H9 (cell line): ENCODE measurements around the gene IL1RAPL1. TPM values are rescaled to one million over a fixed set of nuclear protein-coding genes. Genes with fewer than 3 reads are reported as not detected.

Experiments used
- DNase-seq: peaks from one replicate; pipeline ENCODE4 v3.0.0-alpha.2; 2017
- H2AFZ ChIP-seq: one replicate; pipeline ENCODE4 v1.6.1; 2013; ENCODE audit warnings: mild to moderate bottlenecking, low read length, control low read depth, moderate library complexity
- H2AK5ac ChIP-seq: 2 replicates; pipeline ENCODE4 v1.6.1; 2013; ENCODE audit warnings: low read length, control low read depth, mixed read lengths; ENCODE audit not compliant: insufficient read length
- H2BK120ac ChIP-seq: one replicate; pipeline ENCODE4 v1.6.1; 2013; ENCODE audit warnings: low read depth, mild to moderate bottlenecking, low read length, control low read depth, inconsistent platforms; ENCODE audit not compliant: poor library complexity, severe bottlenecking
- H2BK12ac ChIP-seq: 2 replicates; pipeline ENCODE4 v1.6.1; 2013; ENCODE audit warnings: low read length, control low read depth, mixed read lengths, low read depth; ENCODE audit not compliant: insufficient read length
- H2BK15ac ChIP-seq: 2 replicates; pipeline ENCODE4 v1.6.1; 2013; ENCODE audit warnings: low read depth, low read length, control low read depth
- H2BK20ac ChIP-seq: one replicate; pipeline ENCODE4 v1.6.1; 2013; ENCODE audit warnings: low read depth, mild to moderate bottlenecking, low read length, control low read depth, inconsistent platforms; ENCODE audit not compliant: poor library complexity, severe bottlenecking
- H2BK5ac ChIP-seq: 2 replicates; pipeline ENCODE4 v1.6.1; 2013; ENCODE audit warnings: low read length, control low read depth, mixed read lengths; ENCODE audit not compliant: insufficient read length
- H3K14ac ChIP-seq: 2 replicates; pipeline ENCODE4 v1.6.1; 2013; ENCODE audit warnings: low read length, control low read depth; ENCODE audit not compliant: insufficient read depth
- H3K18ac ChIP-seq: 2 replicates; pipeline ENCODE4 v1.6.1; 2013; ENCODE audit warnings: low read depth, mild to moderate bottlenecking, mixed read lengths, low read length, control low read depth; ENCODE audit not compliant: insufficient read length
- H3K23ac ChIP-seq: 2 replicates; pipeline ENCODE4 v1.6.1; 2013; ENCODE audit warnings: low read length, control low read depth, mixed read lengths, low read depth; ENCODE audit not compliant: insufficient read length
- H3K23me2 ChIP-seq: 2 replicates; pipeline ENCODE4 v1.6.1; 2013; ENCODE audit warnings: low read depth, mild to moderate bottlenecking, mixed read lengths, low read length, control low read depth; ENCODE audit not compliant: insufficient read length, poor library complexity, severe bottlenecking
- H3K27ac ChIP-seq: 2 replicates; pipeline ENCODE4 v1.5.1; 2013; ENCODE audit warnings: low read length, control low read depth, mixed read lengths, low read depth; ENCODE audit not compliant: insufficient read length
- H3K27me3 ChIP-seq: 2 replicates; pipeline ENCODE4 v1.6.1; 2013; ENCODE audit warnings: low read length, control low read depth, inconsistent platforms; ENCODE audit not compliant: insufficient read depth
- H3K4ac ChIP-seq: 2 replicates; pipeline ENCODE4 v1.6.1; 2013; ENCODE audit warnings: low read depth, mild to moderate bottlenecking, control low read depth, inconsistent platforms, low read length, moderate library complexity
- H3K4me1 ChIP-seq: 2 replicates; pipeline ENCODE4 v1.6.1; 2013; ENCODE audit warnings: low read length, control low read depth, inconsistent platforms; ENCODE audit not compliant: insufficient read depth
- H3K4me2 ChIP-seq: 2 replicates; pipeline ENCODE4 v1.6.1; 2013; ENCODE audit warnings: low read length, control low read depth, mixed read lengths; ENCODE audit not compliant: insufficient read length, insufficient read depth
- H3K56ac ChIP-seq: 2 replicates; pipeline ENCODE4 v1.6.1; 2013; ENCODE audit warnings: low read depth, mild to moderate bottlenecking, mixed read lengths, low read length, control low read depth; ENCODE audit not compliant: insufficient read length
- H3K79me1 ChIP-seq: 2 replicates; pipeline ENCODE4 v1.6.1; 2013; ENCODE audit warnings: low read depth, mild to moderate bottlenecking, moderate library complexity, low read length, control low read depth, inconsistent platforms; ENCODE audit not compliant: insufficient read depth, poor library complexity, severe bottlenecking
- H3K79me2 ChIP-seq: 2 replicates; pipeline ENCODE4 v1.6.1; 2013; ENCODE audit warnings: low read length, control low read depth, inconsistent platforms; ENCODE audit not compliant: insufficient read depth
- H3K9ac ChIP-seq: 2 replicates; pipeline ENCODE4 v1.6.1; 2013; ENCODE audit warnings: low read length, control low read depth, mixed read lengths; ENCODE audit not compliant: insufficient read length; ENCODE audit errors: extremely low read depth
- H3K9me3 ChIP-seq: one replicate; pipeline ENCODE4 v1.6.1; 2013; ENCODE audit warnings: low read depth, low read length, inconsistent platforms; ENCODE audit not compliant: control insufficient read depth
- H3T11ph ChIP-seq: one replicate; pipeline ENCODE4 v1.6.1; 2013; ENCODE audit warnings: mild to moderate bottlenecking, low read length, control low read depth, inconsistent platforms
- H4K20me1 ChIP-seq: one replicate; pipeline ENCODE4 v1.6.1; 2013; ENCODE audit not compliant: control insufficient read depth, insufficient read length, insufficient read depth
- H4K5ac ChIP-seq: 2 replicates; pipeline ENCODE4 v1.6.1; 2013; ENCODE audit warnings: low read depth, mild to moderate bottlenecking, mixed read lengths, low read length, control low read depth; ENCODE audit not compliant: insufficient read length
- H4K8ac ChIP-seq: replicated peaks from 2 replicates; pipeline ENCODE4 v1.6.1; 2013; ENCODE audit warnings: low read length, control low read depth, mixed read lengths, low read depth; ENCODE audit not compliant: insufficient read length
- H4K91ac ChIP-seq: 2 replicates; pipeline ENCODE4 v1.6.1; 2013; ENCODE audit warnings: low read depth, mild to moderate bottlenecking, moderate library complexity, mixed read lengths, low read length, control low read depth; ENCODE audit not compliant: insufficient read length
- H3K27ac Mint-ChIP-seq, 3 experiments: 2 replicates in 2 of 3; 3 replicates in 1 of 3; pipeline ENCODE4 v1.8.0; 2020 to 2021; ENCODE audit warnings: mixed read lengths in 3 of 3, mild to moderate bottlenecking in 1 of 3, moderate library complexity in 1 of 3
- H3K27me3 Mint-ChIP-seq: 2 replicates; pipeline ENCODE4 v1.8.0; 2021; ENCODE audit warnings: low read depth, mild to moderate bottlenecking, moderate library complexity, mixed read lengths
- H3K36me3 Mint-ChIP-seq, 3 experiments: 2 replicates in 2 of 3; 3 replicates in 1 of 3; pipeline ENCODE4 v1.8.0; 2020 to 2021; ENCODE audit warnings: low read depth in 3 of 3, mixed read lengths in 3 of 3; ENCODE audit not compliant: insufficient read depth in 1 of 3
- H3K4me1 Mint-ChIP-seq, 2 experiments: 2 replicates each; pipeline ENCODE4 v1.8.0; 2020; ENCODE audit warnings: mixed read lengths in 2 of 2
- H3K4me3 Mint-ChIP-seq, 2 experiments: 2 replicates in 1 of 2; 3 replicates in 1 of 2; pipeline ENCODE4 v1.8.0; 2020 to 2021; ENCODE audit warnings: mild to moderate bottlenecking in 2 of 2, mixed read lengths in 2 of 2, moderate library complexity in 1 of 2
- H3K9me3 Mint-ChIP-seq, 2 experiments: 2 replicates in 1 of 2; 3 replicates in 1 of 2; pipeline ENCODE4 v1.8.0; 2020; ENCODE audit warnings: mild to moderate bottlenecking in 2 of 2, mixed read lengths in 2 of 2, moderate library complexity in 1 of 2
- CTCF ChIP-seq: fragments of 200-600 bp; sonication (generic); conservative IDR thresholded peaks from 3 replicates; pipeline ENCODE4 v1.8.0; 2021; ENCODE audit warnings: antibody characterized with exemption, mild to moderate bottlenecking
- WGBS: extraction: QIAGEN DNeasy Blood & Tissue Kit; methylation state at CpG from one replicate; pipeline ENCODE4 v1.1.7; 2013; ENCODE audit warnings: missing lambda C conversion rate, low lambda C conversion rate, mixed read lengths; ENCODE audit not compliant: insufficient read length; ENCODE audit errors: extremely low coverage; 5-methylcytosine and 5-hydroxymethylcytosine counted together
- total RNA-seq: library from RNA; stranded (reverse); gene quantifications from 2 replicates; pipeline ENCODE4 v1.2.1, GENCODE V29; 2021

Gene IL1RAPL1
- total RNA-seq, 1 experiment from 2014 or later: 0.31 TPM

DNA sequence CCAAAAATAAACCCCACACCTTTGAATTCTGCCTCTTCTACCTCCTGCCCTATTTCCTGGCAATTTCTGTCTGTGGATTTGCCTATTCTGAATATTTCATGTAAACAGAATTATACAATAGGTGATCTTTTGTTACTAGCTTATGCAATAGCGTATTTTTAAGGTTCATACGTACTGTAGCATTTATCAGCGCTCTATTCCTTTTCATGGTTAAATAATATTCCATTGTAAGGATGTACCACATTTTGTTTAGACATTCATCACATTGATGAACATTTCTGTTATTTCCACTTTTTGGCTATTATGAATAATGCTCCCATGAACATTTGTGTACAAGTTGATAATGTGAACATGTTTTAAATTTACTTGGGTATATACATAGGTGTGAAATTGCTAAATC lies 847.7 kb downstream of the IL1RAPL1 start:
- H3K23me2 ChIP-seq: no peaks in the 10 kb centered on the region
- no peaks in the 10 kb centered on the region for H3K27me3 ChIP-seq
- no peak overlapping the region for H2BK120ac ChIP-seq
- WGBS: no CpG with 5 or more reads among the region's 3 CpGs
- H3K4me2 ChIP-seq: no peak overlapping the region
- H4K91ac ChIP-seq: no peak overlapping the region
- H2BK12ac ChIP-seq: no peak overlapping the region
- no peak overlapping the region for H3K18ac ChIP-seq
- H4K8ac ChIP-seq: no peak overlapping the region
- no peak for TF ChIP-seq CTCF
- no peak overlapping the region for H3K56ac ChIP-seq
- H4K5ac ChIP-seq: no peak overlapping the region
- no peak overlapping the region for H2BK20ac ChIP-seq
- Mint-ChIP-seq H3K27me3 (peaks cover 2% of the 10 kb centered on the region; the same call in 1 of the 2 replicates), H3K9me3 (peaks cover 8 to 38% of the 10 kb centered on the region in 2 experiments), H3K4me1 (peaks cover 4% of the 10 kb centered on the region in 2 experiments; a peak in 1 of 4 replicates), H3K36me3 (peaks cover 0 to 8% (median 2%) of the 10 kb centered on the region in 3 experiments; a peak in 2 of 7 replicates), H3K4me3 (no peak overlapping the region), H3K27ac (no peak overlapping the region)
- no peaks in the 10 kb centered on the region for H4K20me1 ChIP-seq
- H3K9ac ChIP-seq: no peak overlapping the region
- H3K9me3 ChIP-seq: no peaks in the 10 kb centered on the region
- no peak for DNase-seq
- H2AK5ac ChIP-seq: no peak overlapping the region
- no peak overlapping the region for H3K4ac ChIP-seq
- no peaks in the 10 kb centered on the region for H3K4me1 ChIP-seq
- H3T11ph ChIP-seq: no peak overlapping the region
- H3K27ac ChIP-seq: no peak overlapping the region
- no peak overlapping the region for H2BK15ac ChIP-seq
- no peak overlapping the region for H3K23ac ChIP-seq
- H3K79me1 ChIP-seq: no peaks in the 10 kb centered on the region
- H3K79me2 ChIP-seq: no peaks in the 10 kb centered on the region
- no peak overlapping the region for H2AFZ ChIP-seq
- H3K14ac ChIP-seq: no peak overlapping the region
- no peak overlapping the region for H2BK5ac ChIP-seq
